Common myeloid progenitor, CD34-positive (primary cell): Measurements from ENCODE around the gene OR2F2.

Source experiments
- CTCF ChIA-PET: fragments of 350-600 bp; sonication (Branson Sonifier 250); formaldehyde crosslinking; loops from one replicate; lab custom pipeline; 2021; ENCODE audit warnings: antibody characterized with exemption; lab: Charles Lee
- POLR2A ChIA-PET: fragments of 350-600 bp; sonication (Branson Sonifier 250); formaldehyde crosslinking; loops from one replicate; lab custom pipeline; 2021; ENCODE audit warnings: antibody characterized with exemption; lab: Charles Lee
- DNase-seq, 3 donors: peaks; one replicate each; pipeline versions ENCODE4 v3.0.0 to v3.0.0-alpha.2; 2013
- H3K27ac ChIP-seq, 2 experiments: 1 replicate in 1 of 2; 2 replicates in 1 of 2; pipeline ENCODE4 v1.7.0; 2013; ENCODE audit warnings: inconsistent platforms in 2 of 2, low read length in 2 of 2, mild to moderate bottlenecking in 2 of 2, low read depth in 1 of 2, moderate library complexity in 1 of 2; ENCODE audit not compliant: severe bottlenecking in 2 of 2, insufficient read depth in 1 of 2, poor library complexity in 1 of 2
- H3K27me3 ChIP-seq, 5 experiments: replicated peaks in 2 of 5; 1 replicate in 3 of 5; 2 replicates in 2 of 5; pipeline versions ENCODE4 v1.6.1 to v1.7.0; 2013; ENCODE audit warnings: low read length in 4 of 5, mild to moderate bottlenecking in 2 of 5, moderate library complexity in 2 of 5, inconsistent platforms in 1 of 5; ENCODE audit not compliant: insufficient read depth in 5 of 5, control insufficient read depth in 4 of 5
- H3K36me3 ChIP-seq, 4 experiments: 1 replicate in 2 of 4; 2 replicates in 2 of 4; pipeline versions ENCODE4 v1.6.1 to v1.7.0; 2013; ENCODE audit warnings: low read length in 3 of 4, control low read depth in 1 of 4, mild to moderate bottlenecking in 1 of 4; ENCODE audit not compliant: control insufficient read depth in 4 of 4, insufficient read depth in 4 of 4
- H3K4me1 ChIP-seq, 4 experiments: 1 replicate in 3 of 4; 2 replicates in 1 of 4; pipeline versions ENCODE4 v1.6.1 to v1.7.1; 2013; ENCODE audit warnings: low read length in 3 of 4, mild to moderate bottlenecking in 3 of 4, control low read depth in 1 of 4, inconsistent platforms in 1 of 4, moderate library complexity in 1 of 4; ENCODE audit not compliant: control insufficient read depth in 4 of 4, insufficient read depth in 4 of 4; ENCODE audit errors: control extremely low read depth in 1 of 4
- H3K4me3 ChIP-seq, 7 experiments: 1 replicate in 4 of 7; 2 replicates in 3 of 7; pipeline versions ENCODE4 v1.5.1 to v1.7.0; 2013; ENCODE audit warnings: mild to moderate bottlenecking in 7 of 7, low read length in 6 of 7, moderate library complexity in 6 of 7, inconsistent platforms in 2 of 7, low read depth in 2 of 7, control low read depth in 1 of 7; ENCODE audit not compliant: insufficient read depth in 4 of 7, control insufficient read depth in 1 of 7; ENCODE audit errors: extremely low read depth in 1 of 7
- H3K9me3 ChIP-seq, 5 experiments: 1 replicate in 4 of 5; 2 replicates in 1 of 5; pipeline versions ENCODE4 v1.6.1 to v1.7.1; 2013; ENCODE audit warnings: low read length in 4 of 5, mild to moderate bottlenecking in 2 of 5, inconsistent platforms in 1 of 5, low read depth in 1 of 5, moderate library complexity in 1 of 5; ENCODE audit not compliant: control insufficient read depth in 4 of 5, insufficient read depth in 2 of 5; ENCODE audit errors: control extremely low read depth in 1 of 5
- WGBS: methylation state at CpG from one replicate; pipeline ENCODE4 v1.1.5; 2013; ENCODE audit not compliant: insufficient coverage; 5-methylcytosine and 5-hydroxymethylcytosine counted together

Gene OR2F2

GRCh38 chr7:143978585-143978984 is 43.6 kb downstream of the OR2F2 start:
- no peak for DNase-seq
- H3K9me3 ChIP-seq = no peaks in the 10 kb centered on the region
- POLR2A ChIA-PET = no interaction called here
- no CpG with 5 or more reads among the region's 2 CpGs for WGBS
- H3K27me3 ChIP-seq = no peaks in the 10 kb centered on the region
- no peak overlapping the region for H3K4me3 ChIP-seq
- H3K27ac ChIP-seq = no peak overlapping the region
- no peaks in the 10 kb centered on the region for H3K36me3 ChIP-seq
- CTCF ChIA-PET = no interaction called here
- no peaks in the 10 kb centered on the region for H3K4me1 ChIP-seq

GRCh38 chr7:143979359-143979758 is 44.3 kb downstream of the OR2F2 start:
- H3K27ac ChIP-seq = no peak overlapping the region
- H3K4me3 ChIP-seq = no peak overlapping the region
- DNase-seq = no peak
- no peaks in the 10 kb centered on the region for H3K4me1 ChIP-seq
- POLR2A ChIA-PET = no interaction called here
- no peaks in the 10 kb centered on the region for H3K36me3 ChIP-seq
- 60% methylated on average over 1 of the region's 1 CpG for WGBS
- H3K9me3 ChIP-seq = no peaks in the 10 kb centered on the region
- no peaks in the 10 kb centered on the region for H3K27me3 ChIP-seq
- CTCF ChIA-PET = no interaction called here

- H3K27ac ChIP-seq = no peak overlapping the region
- H3K27me3 ChIP-seq = no peaks in the 10 kb centered on the region
- POLR2A ChIA-PET = no interaction called here
Observed at GRCh38 chr7:143979998-143980397, 45.0 kb downstream of the OR2F2 start.

GRCh38 chr7:143980746-143981510 is 45.9 kb downstream of the OR2F2 start:
- Histone ChIP-seq H3K27me3 (no peaks in the 10 kb centered on the region), H3K4me3 (no peak overlapping the region), H3K27ac (no peak overlapping the region), H3K36me3 (no peaks in the 10 kb centered on the region), H3K4me1 (no peaks in the 10 kb centered on the region), H3K9me3 (no peaks in the 10 kb centered on the region)
- DNase-seq = no peak
- WGBS = 97% methylated on average over 9 of the region's 10 CpGs
- CTCF ChIA-PET = no interaction called here
- POLR2A ChIA-PET = interaction anchor here (0.6 kb wide), 1 partner anchor 1341 kb away, joined by 4 read pairs; no protein-coding TSS in a partner anchor

More at GRCh38 chr7:143979998-143980397, 45.0 kb downstream of the OR2F2 start:
- Histone ChIP-seq H3K36me3 (no peaks in the 10 kb centered on the region), H3K9me3 (no peaks in the 10 kb centered on the region), H3K4me3 (no peak overlapping the region), H3K4me1 (no peaks in the 10 kb centered on the region)
- CTCF ChIA-PET = no interaction called here
- 100% methylated on average over 1 of the region's 2 CpGs for WGBS
- DNase-seq = peak in 2 of 3 donors; percentile 3 to 33

GRCh38 chr7:143983960-143984359 is 48.9 kb downstream of the OR2F2 start:
- Histone ChIP-seq H3K4me1 (no peaks in the 10 kb centered on the region), H3K27ac (no peak overlapping the region), H3K27me3 (no peaks in the 10 kb centered on the region), H3K9me3 (peaks cover 0 to 1% (median 0%) of the 10 kb centered on the region in 5 experiments), H3K36me3 (no peaks in the 10 kb centered on the region), H3K4me3 (no peak overlapping the region)
- CTCF ChIA-PET = interaction anchor here (0.9 kb wide), 1 partner anchor 9 kb away, joined by 3 read pairs; no protein-coding TSS in a partner anchor
- WGBS = 100% methylated on average over 3 of the region's 5 CpGs
- no peak for DNase-seq
- POLR2A ChIA-PET = no interaction called here
